HepG2 (cell line): ENCODE measurements around the gene ATOSB. TPM values are rescaled to one million over a fixed set of nuclear protein-coding genes. Genes with fewer than 3 reads are reported as not detected.

Experiments
- ATAC-seq: fragments of 200-7000 bp; cut with Tn5 transposase; 3 replicates; pipeline ENCODE4 v1.9.1; 2020; ENCODE audit warnings: mild to moderate bottlenecking, moderate library complexity
- BruUV-seq: library from RNA; stranded (reverse); fragments of 400-500 nt; replicated peaks from 2 replicates; lab custom pipeline; 2021; lab: Mats Ljungman, UMichigan
- CTCF ChIA-PET: fragments of 300-600 bp; formaldehyde crosslinking; extraction: SDS; loops from one replicate; lab custom pipeline; 2021; ENCODE audit warnings: low total read pairs, inconsistent platforms, low intra/inter-chr PET ratio; lab: Yijun Ruan, JAX
- POLR2A ChIA-PET: fragments of 350-600 bp; sonication (Branson Sonifier 250); formaldehyde crosslinking; loops from one replicate; lab custom pipeline; 2020; ENCODE audit warnings: antibody characterized with exemption, inconsistent platforms; lab: Yijun Ruan, JAX
- DNase-seq: peaks from one replicate; pipeline ENCODE4 v3.0.0-alpha.2; 2015; ENCODE audit warnings: low spot score
- FAIRE-seq: peaks from 3 replicates; lab custom pipeline; 2011; peaks lifted over from hg19 to GRCh38; lab: Jason Lieb, UNC
- H2AFZ ChIP-seq: one replicate; pipeline ENCODE4 v1.6.1; 2011; ENCODE audit warnings: low read length, inconsistent platforms
- H3K27ac ChIP-seq: fragments of 300-600 bp; 3 replicates; pipeline ENCODE4 v1.8.0; 2011; ENCODE audit warnings: mixed run types, mild to moderate bottlenecking, mixed read lengths, low read length, inconsistent platforms; ENCODE audit not compliant: insufficient read depth; ENCODE audit errors: extremely low read length
- H3K27me3 ChIP-seq, 2 experiments: fragments of 200-600 bp in 1 of 2; 2 replicates in 1 of 2; 3 replicates in 1 of 2; pipeline versions ENCODE4 v1.6.0 to v1.8.0; 2011; ENCODE audit warnings: low read length in 2 of 2, mild to moderate bottlenecking in 2 of 2, moderate library complexity in 2 of 2, inconsistent platforms in 1 of 2; ENCODE audit not compliant: insufficient read depth in 2 of 2, control insufficient read depth in 1 of 2
- H3K36me3 ChIP-seq, 2 experiments: fragments of 200-600 bp in 1 of 2; replicated peaks in 1 of 2; 2 replicates in 1 of 2; 3 replicates in 1 of 2; pipeline versions ENCODE4 v1.5.1 to v1.8.0; 2011; ENCODE audit warnings: low read length in 2 of 2, inconsistent platforms in 1 of 2; ENCODE audit not compliant: insufficient read depth in 2 of 2, control insufficient read depth in 1 of 2
- H3K4me1 ChIP-seq: 2 replicates; pipeline ENCODE4 v1.5.1; 2012; ENCODE audit warnings: low read length, inconsistent platforms; ENCODE audit not compliant: insufficient read depth
- H3K4me2 ChIP-seq: 2 replicates; pipeline ENCODE4 v1.6.0; 2011; ENCODE audit warnings: low read depth, low read length, inconsistent platforms
- H3K4me3 ChIP-seq, 3 experiments: fragments of 200-600 bp in 1 of 3; sonication (generic), shearing (Covaris generic) in 1 of 3; replicated peaks in 1 of 3; 2 replicates each; pipeline ENCODE4 v1.5.1; 2011 to 2016; ENCODE audit warnings: low read length in 3 of 3, inconsistent platforms in 2 of 3, low read depth in 2 of 3, mild to moderate bottlenecking in 2 of 3, control low read depth in 1 of 3, mixed read lengths in 1 of 3; ENCODE audit not compliant: insufficient read depth in 1 of 3
- H3K79me2 ChIP-seq: one replicate; pipeline ENCODE4 v1.6.1; 2011; ENCODE audit warnings: low read length, inconsistent platforms; ENCODE audit not compliant: insufficient read depth
- H3K9ac ChIP-seq: 2 replicates; pipeline ENCODE4 v1.6.0; 2011; ENCODE audit warnings: mild to moderate bottlenecking, low read depth, low read length, inconsistent platforms; ENCODE audit not compliant: insufficient read depth
- H3K9me3 ChIP-seq: 2 replicates; pipeline ENCODE4 v1.5.1; 2012; ENCODE audit warnings: mild to moderate bottlenecking, low read length
- H4K20me1 ChIP-seq: 2 replicates; pipeline ENCODE4 v1.6.0; 2011; ENCODE audit warnings: inconsistent platforms, mild to moderate bottlenecking, low read length, moderate library complexity; ENCODE audit not compliant: insufficient read depth
- EEA1 ChIP-seq: sonication (generic); formaldehyde crosslinking; IDR thresholded peaks from 2 replicates; pipeline ENCODE4 v1.5.1; 2020; ENCODE audit warnings: mild to moderate bottlenecking, missing genetic modification reagents, borderline replicate concordance
- NFYC ChIP-seq: IDR thresholded peaks from 2 replicates; pipeline ENCODE4 v1.6.1; 2016; ENCODE audit warnings: missing genetic modification reagents, missing compliant biosample characterization
- RFXAP ChIP-seq: sonication (generic); formaldehyde crosslinking; IDR thresholded peaks from 2 replicates; pipeline ENCODE4 v1.4.0; 2020; ENCODE audit warnings: missing genetic modification reagents, borderline replicate concordance
- STAT6 ChIP-seq: sonication (generic); formaldehyde crosslinking; IDR thresholded peaks from 2 replicates; pipeline ENCODE4 v1.4.0; 2020; ENCODE audit warnings: missing genetic modification reagents, mild to moderate bottlenecking, borderline replicate concordance
- ZBTB46 ChIP-seq: sonication (generic); formaldehyde crosslinking; IDR thresholded peaks from 2 replicates; pipeline ENCODE4 v1.4.0; 2020; ENCODE audit warnings: mild to moderate bottlenecking, missing genetic modification reagents, borderline replicate concordance
- ZNF547 ChIP-seq: sonication (generic); formaldehyde crosslinking; IDR thresholded peaks from 2 replicates; pipeline ENCODE4 v1.5.1; 2020; ENCODE audit warnings: mild to moderate bottlenecking, missing genetic modification reagents
- ZNF687 ChIP-seq: sonication (generic); formaldehyde crosslinking; IDR thresholded peaks from 2 replicates; pipeline ENCODE4 v1.5.1; 2020; ENCODE audit warnings: mild to moderate bottlenecking, missing genetic modification reagents, moderate library complexity
- ZNF772 ChIP-seq: sonication (generic); formaldehyde crosslinking; IDR thresholded peaks from 2 replicates; pipeline ENCODE4 v1.5.0; 2020; ENCODE audit warnings: mild to moderate bottlenecking, missing genetic modification reagents
- ZSCAN22 ChIP-seq: sonication (generic); formaldehyde crosslinking; IDR thresholded peaks from 2 replicates; pipeline ENCODE4 v1.4.0; 2020; ENCODE audit warnings: mild to moderate bottlenecking, missing genetic modification reagents
- WGBS: methylation state at CpG from one replicate; pipeline ENCODE4 v1.1.6; 2017; ENCODE audit warnings: low lambda C conversion rate; 5-methylcytosine and 5-hydroxymethylcytosine counted together
- in situ Hi-C: cut with HindIII; loops from 2 replicates; pipeline ENCODE4 v1.10.0; 2017; ENCODE audit warnings: low pct_unique_long_range_greater_than_20kb; ENCODE audit not compliant: extremely low pct_ligation_motif_present
- intact Hi-C: fragments of 100-400 bp; cut with micrococcal nuclease; formaldehyde crosslinking; loops from one replicate; pipeline ENCODE4 v1.10.0; 2022; ENCODE audit not compliant: unreplicated experiment
- polyA plus RNA-seq, 8 experiments: library from polyadenylated mRNA; depleted of rRNA in 3 of 8; stranded (reverse) in 7 of 8; unstranded in 1 of 8; fragments of >200 nt; fragmentation: Illumina TruSeq in 4 of 8; extraction: Trizol in 4 of 8; gene quantifications; 2 replicates each; pipeline versions ENCODE4 v1.2.1 to v1.2.3, GENCODE V29; 2011 to 2016; ENCODE audit warnings: low read depth in 4 of 8, missing spikeins in 1 of 8, mixed read lengths in 1 of 8; ENCODE audit not compliant: insufficient read depth in 1 of 8
- total RNA-seq, 5 experiments: library from RNA; depleted of rRNA; stranded (reverse); fragments of >200 nt; fragmentation: Illumina TruSeq; extraction: Trizol; gene quantifications; 2 replicates each; pipeline ENCODE4 v1.2.3, GENCODE V29; 2016; ENCODE audit warnings: low read depth in 1 of 5

The ATOSB gene
- total and polyA plus RNA-seq, 2 of the 13 experiments (the other 11 are each of a cell fraction or from before 2014, with no cell fraction given): 1.9 to 6.4 TPM

- no peak overlapping the region for H2AFZ ChIP-seq
- H3K79me2 ChIP-seq: no peaks in the 10 kb centered on the region
- in situ Hi-C loops (loop anchor here (5.0 to 10.0 kb wide), 3 partner anchors 141 to 538 kb away; partner anchors contain the start of genes CCDC107, RMRP and SIT1), intact Hi-C loops (loop anchor here (1.0 to 5.0 kb wide), 3 partner anchors 142 to 361 kb away; no protein-coding TSS in a partner anchor)
- H3K4me1 ChIP-seq: peaks cover 34% of the 10 kb centered on the region
- peak overlapping the region; percentile 56 for H3K27ac ChIP-seq
- no peaks in the 10 kb centered on the region for H4K20me1 ChIP-seq
- no peaks in the 10 kb centered on the region for H3K9me3 ChIP-seq
- 7% methylated on average over 7 of the region's 12 CpGs for WGBS
- ChIA-PET POLR2A (interaction anchor here (1.1 to 2.8 kb wide), 4 partner anchors 20 to 142 kb away, joined by 6 to 19 read pairs (median 10); partner anchors contain the start of genes PIGO, UNC13B and VCP), CTCF (interaction anchor here (2.2 to 2.9 kb wide), 2 partner anchors 142 to 361 kb away, joined by 14 to 40 read pairs; no protein-coding TSS in a partner anchor)
- H3K9ac ChIP-seq: peak overlapping the region; percentile 44
- peak overlapping the region; percentile 100 for H3K4me2 ChIP-seq
- ATAC-seq (peak; percentile 20), DNase-seq (no peak), FAIRE-seq (no peak)
- no peaks in the 10 kb centered on the region; a peak in 1 of 5 replicates for H3K27me3 ChIP-seq
- H3K4me3 ChIP-seq: peak overlapping the region; percentile 78 to 96 (median 79)
- no TSS peak for BruUV-seq
- no peaks in the 10 kb centered on the region for H3K36me3 ChIP-seq
- TF ChIP-seq EEA1 (0 out of 2 replicates have a peak, but pooled peaks have one; percentile 4), ZNF772 (CRISPR knock-in tag) (0 out of 2 replicates have a peak, but pooled peaks have one; percentile 12), NFYC (CRISPR knock-in tag) (no peak), RFXAP (CRISPR knock-in tag) (peak; percentile 29; the same call in 1 of the 2 replicates), ZNF547 (CRISPR knock-in tag) (peak; percentile 62; the same call in 1 of the 2 replicates), ZBTB46 (CRISPR knock-in tag) (peak; percentile 59; the same call in 1 of the 2 replicates), ZSCAN22 (CRISPR knock-in tag) (0 out of 2 replicates have a peak, but pooled peaks have one; percentile 42), ZNF687 (CRISPR knock-in tag) (peak; percentile 0; the same call in 1 of the 2 replicates), STAT6 (CRISPR knock-in tag) (peak; percentile 52; the same call in 1 of the 2 replicates)
These were observed 856 bp upstream of the ATOSB start for GRCh38 chr9:35116539-35116897.
